Heart right ventricle (tissue), 16 donors: ENCODE data around the gene CABCOCO1. TPM values are rescaled to one million over a fixed set of nuclear protein-coding genes. Genes with fewer than 3 reads are reported as not detected.

Experiments
- ATAC-seq, 8 donors: fragments of 200-7000 bp; cut with Tn5 transposase; one replicate each; pipeline ENCODE4 v1.9.1; 2020; ENCODE audit warnings: mild to moderate bottlenecking in 8 of 8, moderate library complexity in 8 of 8, moderate number of reproducible peaks in 1 of 8
- DNase-seq, 2 donors: peaks; one replicate each; pipeline ENCODE4 v3.0.0-alpha.2; 2020
- H3K27ac ChIP-seq, 10 donors: fragments of 200-600 bp; sonication (generic) in 2 of 10; one replicate each; pipeline versions ENCODE4 v1.5.0 to v1.8.0; 2020 to 2022; ENCODE audit warnings: mild to moderate bottlenecking in 3 of 10
- H3K27me3 ChIP-seq, 7 donors: fragments of 200-600 bp; one replicate each; pipeline ENCODE4 v1.8.0; 2021 to 2022; ENCODE audit warnings: mild to moderate bottlenecking in 2 of 7
- H3K36me3 ChIP-seq, 9 donors: fragments of 200-600 bp; sonication (generic) in 1 of 9; one replicate each; pipeline versions ENCODE4 v1.5.0 to v1.8.0; 2020 to 2022; ENCODE audit warnings: mild to moderate bottlenecking in 2 of 9
- H3K4me1 ChIP-seq, 9 donors: fragments of 200-600 bp; sonication (generic) in 1 of 9; one replicate each; pipeline versions ENCODE4 v1.5.0 to v1.8.0; 2020 to 2022; ENCODE audit warnings: mild to moderate bottlenecking in 4 of 9
- H3K4me3 ChIP-seq, 10 donors: fragments of 200-600 bp; sonication (generic) in 2 of 10; one replicate each; pipeline versions ENCODE4 v1.5.0 to v1.8.0; 2020 to 2022; ENCODE audit warnings: mild to moderate bottlenecking in 7 of 10, moderate library complexity in 2 of 10
- H3K9me3 ChIP-seq, 11 donors: fragments of 200-600 bp in 10 of 11; sonication (generic) in 2 of 11; one replicate each; pipeline versions ENCODE4 v1.5.0 to v1.8.0; 2013 to 2022; ENCODE audit warnings: mild to moderate bottlenecking in 2 of 11, control low read depth in 1 of 11, moderate library complexity in 1 of 11
- CTCF ChIP-seq, 9 donors: fragments of 200-600 bp; sonication (generic) in 2 of 9; IDR thresholded peaks; one replicate each; pipeline versions ENCODE4 v1.5.0 to v1.8.0; 2021 to 2022; ENCODE audit warnings: antibody characterized with exemption in 9 of 9, mild to moderate bottlenecking in 5 of 9, moderate library complexity in 1 of 9
- WGBS, 2 donors: extraction: QIAGEN DNeasy Blood & Tissue Kit; methylation state at CpG; one replicate each; pipeline ENCODE4 v1.1.7; 2013; ENCODE audit warnings: inconsistent platforms in 1 of 2; 5-methylcytosine and 5-hydroxymethylcytosine counted together
- intact Hi-C, 10 donors: fragments of 100-400 bp; cut with DNase I; formaldehyde crosslinking; loops; one replicate each; pipeline versions ENCODE4 v1.11.1 to v1.14.2; 2022
- polyA plus RNA-seq, 2 donors: library from polyadenylated mRNA; stranded (reverse); fragments of 200-250 nt; gene quantifications; one replicate each; pipeline ENCODE4 v1.2.3, GENCODE V29; 2013
- total RNA-seq, 10 donors: library from RNA; stranded (reverse); fragmentation: NEBNext Ultra II Directional in 3 of 10; extraction: Animal tissue kit (Norgen Biotek cat#: 25700) in 3 of 10; gene quantifications; one replicate each; pipeline versions ENCODE4 v1.2.1 to v1.2.4, GENCODE V29; 2021 to 2023
- donor health status: Arrhythmogenic right ventricular cardiomyopathy.
- donor health status: ischemic (EF 13 %, LVEDD 7.1; RV severe dilation, severe dysfunction).
- donor health status: healthy with polysubstance abuse.
- donor health status: DM: no; HTN: yes; CAD: no.
- donor health status: DM: no; HTN: no; CAD: no.
- donor health status: ischemic (EF 25% LVEDD 6.9; RV normal size, moderate dysfunction).
- donor health status: ischemic (EF 25% LVEDD 5.7; RV mildly dilated, moderate dysfunction).
- donor health status: healthy.
- donor health status: DM: yes; HTN: yes; CAD: no.
- donor health status: Ischemic cardiomyopathy.
- donor health status: ischemic (EF 35%, LVEDD 5.7; RV mildly dilated, moderate dysfunction).
- donor health status: nonischemic (EF 11% LVEDD 7.7; RV severe dilation, severe dysfunction).
- donor health status: DM: yes; HTN: yes; CAD: no.
- donor health status: PGD.
- donor health status: ischemic (EF 29% LVEDD 5.4; RV normal size, mild dysfunction).
- donor health status: nonischemic (EF 23%, LVEDD 6.1; RV moderate dilation, normal function).

Gene CABCOCO1
- total and polyA plus RNA-seq, 12 donors = 0.03 to 0.15 TPM; not detected in 10

- no peaks in the 10 kb centered on the region for H3K9me3 ChIP-seq
- H3K27ac ChIP-seq = no peak overlapping the region
- no peaks in the 10 kb centered on the region for H3K27me3 ChIP-seq
- WGBS, 2 donors = 62 to 65% methylated on average over 2 of the region's 2 CpGs
- no peak for TF ChIP-seq CTCF (IDR thresholded peaks at IDR 0.05)
- H3K4me3 ChIP-seq = peak overlapping the region in 1 of 10 donors; percentile 2
- intact Hi-C loops = loop anchor here in 1 of 10 donors (2.0 kb wide), 1 partner anchor 21 kb away; the partner anchor contains the start of gene CABCOCO1
- no peaks in the 10 kb centered on the region for H3K36me3 ChIP-seq
- peaks cover 0 to 17% (median 4%) of the 10 kb centered on the region in 9 donors for H3K4me1 ChIP-seq
- DNase-seq = no peak
- ATAC-seq = no peak
Observed at GRCh38 chr10:61642150-61642571, 20.6 kb upstream of the CABCOCO1 start.

- intact Hi-C loops = loop anchor here in 1 of 10 donors (2.0 kb wide), 1 partner anchor 20 kb away; the partner anchor contains the start of gene CABCOCO1
- TF ChIP-seq CTCF (IDR thresholded peaks at IDR 0.05) = no peak
- H3K36me3 ChIP-seq = no peaks in the 10 kb centered on the region
- ATAC-seq (peak in 6 of 8 donors; percentile 52 to 80 (median 67)), DNase-seq (no peak)
- peak overlapping the region in 1 of 10 donors; percentile 13 for H3K27ac ChIP-seq
- H3K4me1 ChIP-seq = peaks cover 0 to 17% (median 4%) of the 10 kb centered on the region in 9 donors
- no peaks in the 10 kb centered on the region for H3K9me3 ChIP-seq
- WGBS, 2 donors = 45 to 53% methylated on average over 4 of the region's 4 CpGs
- H3K27me3 ChIP-seq = no peaks in the 10 kb centered on the region
- peak overlapping the region in 1 of 10 donors; percentile 2 for H3K4me3 ChIP-seq
Observed at GRCh38 chr10:61642676-61643075, 20.1 kb upstream of the CABCOCO1 start.

- intact Hi-C loops = loop anchor here in 1 of 10 donors (2.0 kb wide), 1 partner anchor 19 kb away; the partner anchor contains the start of gene CABCOCO1
- 37 to 52% methylated on average over 1 of the region's 1 CpG for WGBS, 2 donors
- H3K4me1 ChIP-seq = peaks cover 0 to 17% (median 4%) of the 10 kb centered on the region in 9 donors
- no peaks in the 10 kb centered on the region for H3K36me3 ChIP-seq
- TF ChIP-seq CTCF (IDR thresholded peaks at IDR 0.05) = no peak
- H3K27ac ChIP-seq = peak overlapping the region in 2 of 10 donors; percentile 13
- H3K4me3 ChIP-seq = no peak overlapping the region
- no peaks in the 10 kb centered on the region for H3K9me3 ChIP-seq
- H3K27me3 ChIP-seq = no peaks in the 10 kb centered on the region
- ATAC-seq (peak in 7 of 8 donors; percentile 38 to 63 (median 54)), DNase-seq (no peak)
Observed at GRCh38 chr10:61643316-61643751, 19.4 kb upstream of the CABCOCO1 start.

- Histone ChIP-seq H3K4me1 (no peaks in the 10 kb centered on the region), H3K27ac (no peak overlapping the region), H3K36me3 (no peaks in the 10 kb centered on the region), H3K27me3 (no peaks in the 10 kb centered on the region), H3K4me3 (no peak overlapping the region), H3K9me3 (peaks cover 0 to 4% (median 0%) of the 10 kb centered on the region in 11 donors)
- TF ChIP-seq CTCF (IDR thresholded peaks at IDR 0.05) = no peak
- intact Hi-C loops = no loop called here
- 91 to 92% methylated on average over 2 of the region's 2 CpGs for WGBS, 2 donors
- no peak for ATAC-seq
- DNase-seq = no peak
Observed at GRCh38 chr10:61653699-61654098, 9.0 kb upstream of the CABCOCO1 start.
